Activated T-helper 1 cell treated with anti-CD3 and anti-CD28 coated beads, Interleukin-12 subunit alpha, Interleukin-12 subunit beta, Interleukin-2, Interleukin-4 antibody, amounts not matched to agents 30 ng/mL and 10 ng/mL and 1 ng/mL, durations not matched to agents 14 hours and 24 hours and 36 hours (primary cell): ENCODE results near the gene TPBGL. TPM values are rescaled to one million over a fixed set of nuclear protein-coding genes. Genes with fewer than 3 reads are reported as not detected.

Experiments
- DNase-seq: peaks from one replicate; pipeline ENCODE4 v3.0.0; 2021; ENCODE audit warnings: low spot score
- H3K27ac Mint-ChIP-seq: one replicate; pipeline ENCODE4 v1.8.0; 2021; ENCODE audit warnings: mild to moderate bottlenecking, mixed read lengths
- H3K27me3 Mint-ChIP-seq: one replicate; pipeline ENCODE4 v1.8.0; 2022; ENCODE audit warnings: mild to moderate bottlenecking, moderate library complexity, mixed read lengths; ENCODE audit not compliant: insufficient read depth
- H3K36me3 Mint-ChIP-seq: one replicate; pipeline ENCODE4 v1.8.0; 2021; ENCODE audit warnings: low read depth, mixed read lengths
- H3K4me1 Mint-ChIP-seq: one replicate; pipeline ENCODE4 v1.8.0; 2021; ENCODE audit warnings: low read depth, mixed read lengths
- H3K4me3 Mint-ChIP-seq: one replicate; pipeline ENCODE4 v1.8.0; 2021; ENCODE audit warnings: mild to moderate bottlenecking, moderate library complexity, mixed read lengths
- H3K9me3 Mint-ChIP-seq: one replicate; pipeline ENCODE4 v1.8.0; 2021; ENCODE audit warnings: mixed read lengths
- intact Hi-C: fragments of 100-400 bp; cut with micrococcal nuclease; formaldehyde crosslinking; loops from one replicate; pipeline ENCODE4 v1.15.1; 2024
- total RNA-seq: library from RNA; stranded (reverse); gene quantifications from 2 replicates; pipeline ENCODE4 v1.2.3, GENCODE V29; 2022

The TPBGL gene
- total RNA-seq, 1 donor from 2014 or later, result 0.34 TPM

- Mint-ChIP-seq H3K27ac (no peak overlapping the region), H3K36me3 (no peaks in the 10 kb centered on the region), H3K4me3 (no peak overlapping the region), H3K4me1 (no peaks in the 10 kb centered on the region), H3K27me3 (peaks cover 9% of the 10 kb centered on the region), H3K9me3 (no peaks in the 10 kb centered on the region)
- intact Hi-C loops, result no loop called here
- no peak for DNase-seq
These were observed 38.8 kb upstream of the TPBGL start for GRCh38 chr11:75201771-75202170.

GRCh38 chr11:75202195-75202594 lies 38.4 kb upstream of the TPBGL start:
- Mint-ChIP-seq H3K4me1 (no peaks in the 10 kb centered on the region), H3K27me3 (peaks cover 9% of the 10 kb centered on the region), H3K27ac (no peak overlapping the region), H3K36me3 (no peaks in the 10 kb centered on the region), H3K4me3 (no peak overlapping the region), H3K9me3 (no peaks in the 10 kb centered on the region)
- DNase-seq, result no peak
- intact Hi-C loops, result no loop called here

GRCh38 chr11:75203138-75203537 lies 37.4 kb upstream of the TPBGL start:
- Mint-ChIP-seq H3K9me3 (no peaks in the 10 kb centered on the region), H3K36me3 (no peaks in the 10 kb centered on the region), H3K4me3 (no peak overlapping the region), H3K4me1 (no peaks in the 10 kb centered on the region), H3K27me3 (peaks cover 7% of the 10 kb centered on the region), H3K27ac (no peak overlapping the region)
- DNase-seq, result no peak
- intact Hi-C loops, result no loop called here

- Mint-ChIP-seq H3K4me1 (no peaks in the 10 kb centered on the region), H3K36me3 (no peaks in the 10 kb centered on the region), H3K27me3 (peaks cover 7% of the 10 kb centered on the region), H3K9me3 (no peaks in the 10 kb centered on the region), H3K4me3 (no peak overlapping the region), H3K27ac (no peak overlapping the region)
- DNase-seq, result no peak
- intact Hi-C loops, result loop anchor here (2.0 kb wide), 1 partner anchor 45 kb away; no protein-coding TSS in a partner anchor
These were observed 36.9 kb upstream of the TPBGL start for GRCh38 chr11:75203641-75204011.

GRCh38 chr11:75204012-75204674 lies 36.4 kb upstream of the TPBGL start:
- Mint-ChIP-seq H3K27me3 (peaks cover 7% of the 10 kb centered on the region), H3K4me1 (no peaks in the 10 kb centered on the region), H3K27ac (no peak overlapping the region), H3K4me3 (no peak overlapping the region), H3K9me3 (no peaks in the 10 kb centered on the region), H3K36me3 (no peaks in the 10 kb centered on the region)
- intact Hi-C loops, result loop anchor here (2.0 kb wide), 1 partner anchor 45 kb away; no protein-coding TSS in a partner anchor
- DNase-seq, result no peak

- Mint-ChIP-seq H3K9me3 (no peaks in the 10 kb centered on the region), H3K36me3 (no peaks in the 10 kb centered on the region), H3K4me1 (no peaks in the 10 kb centered on the region), H3K27me3 (peaks cover 6% of the 10 kb centered on the region), H3K27ac (no peak overlapping the region), H3K4me3 (no peak overlapping the region)
- peak; percentile 76 for DNase-seq
- intact Hi-C loops, result loop anchor here (1.0 to 2.0 kb wide), 4 partner anchors 44 to 276 kb away; no protein-coding TSS in a partner anchor
These were observed 35.6 kb upstream of the TPBGL start for GRCh38 chr11:75204685-75205563.

- peaks cover 4% of the 10 kb centered on the region for H3K27me3 Mint-ChIP-seq
- H3K36me3 Mint-ChIP-seq, result no peaks in the 10 kb centered on the region
- no peaks in the 10 kb centered on the region for H3K4me1 Mint-ChIP-seq
- no peaks in the 10 kb centered on the region for H3K9me3 Mint-ChIP-seq
- no peak overlapping the region for H3K4me3 Mint-ChIP-seq
- intact Hi-C loops, result loop anchor here (1.0 to 2.0 kb wide), 4 partner anchors 43 to 276 kb away; no protein-coding TSS in a partner anchor
- no peak overlapping the region for H3K27ac Mint-ChIP-seq
- no peak for DNase-seq
These were observed 35.0 kb upstream of the TPBGL start for GRCh38 chr11:75205564-75206020.

GRCh38 chr11:75208446-75208845 lies 32.1 kb upstream of the TPBGL start:
- Mint-ChIP-seq H3K36me3 (no peaks in the 10 kb centered on the region), H3K4me3 (no peak overlapping the region), H3K27me3 (peaks cover 8% of the 10 kb centered on the region), H3K4me1 (no peaks in the 10 kb centered on the region), H3K27ac (no peak overlapping the region), H3K9me3 (no peaks in the 10 kb centered on the region)
- intact Hi-C loops, result no loop called here
- DNase-seq, result no peak

- no peaks in the 10 kb centered on the region for H3K36me3 Mint-ChIP-seq
- no peaks in the 10 kb centered on the region for H3K9me3 Mint-ChIP-seq
- peaks cover 8% of the 10 kb centered on the region for H3K27me3 Mint-ChIP-seq
- no peak overlapping the region for H3K27ac Mint-ChIP-seq
- no peak overlapping the region for H3K4me3 Mint-ChIP-seq
- peaks cover 5% of the 10 kb centered on the region for H3K4me1 Mint-ChIP-seq
- DNase-seq, result no peak
- intact Hi-C loops, result no loop called here
These were observed 28.2 kb upstream of the TPBGL start for GRCh38 chr11:75212411-75212810.

- no peaks in the 10 kb centered on the region for H3K9me3 Mint-ChIP-seq
- H3K4me3 Mint-ChIP-seq, result no peak overlapping the region
- DNase-seq, result peak; percentile 68
- H3K36me3 Mint-ChIP-seq, result no peaks in the 10 kb centered on the region
- peaks cover 10% of the 10 kb centered on the region for H3K27me3 Mint-ChIP-seq
- H3K27ac Mint-ChIP-seq, result no peak overlapping the region
- H3K4me1 Mint-ChIP-seq, result peaks cover 5% of the 10 kb centered on the region
- intact Hi-C loops, result loop anchor here (1.0 to 2.0 kb wide), 5 partner anchors 19 to 72 kb away; no protein-coding TSS in a partner anchor
These were observed 26.2 kb upstream of the TPBGL start for GRCh38 chr11:75214411-75214821.

- intact Hi-C loops, result loop anchor here (1.0 to 2.0 kb wide), 5 partner anchors 18 to 72 kb away; no protein-coding TSS in a partner anchor
- Mint-ChIP-seq H3K36me3 (no peaks in the 10 kb centered on the region), H3K27ac (no peak overlapping the region), H3K4me1 (peaks cover 5% of the 10 kb centered on the region), H3K4me3 (no peak overlapping the region), H3K27me3 (peaks cover 13% of the 10 kb centered on the region), H3K9me3 (no peaks in the 10 kb centered on the region)
- DNase-seq, result no peak
These were observed 25.7 kb upstream of the TPBGL start for GRCh38 chr11:75214843-75215242.

GRCh38 chr11:75219869-75220268 lies 20.7 kb upstream of the TPBGL start:
- intact Hi-C loops, result no loop called here
- H3K9me3 Mint-ChIP-seq, result no peaks in the 10 kb centered on the region
- no peak for DNase-seq
- no peaks in the 10 kb centered on the region for H3K4me1 Mint-ChIP-seq
- H3K4me3 Mint-ChIP-seq, result no peak overlapping the region
- H3K27me3 Mint-ChIP-seq, result peaks cover 10% of the 10 kb centered on the region
- H3K36me3 Mint-ChIP-seq, result no peaks in the 10 kb centered on the region
- no peak overlapping the region for H3K27ac Mint-ChIP-seq
